ENCODE results near the gene PCBP4.

DNA sequence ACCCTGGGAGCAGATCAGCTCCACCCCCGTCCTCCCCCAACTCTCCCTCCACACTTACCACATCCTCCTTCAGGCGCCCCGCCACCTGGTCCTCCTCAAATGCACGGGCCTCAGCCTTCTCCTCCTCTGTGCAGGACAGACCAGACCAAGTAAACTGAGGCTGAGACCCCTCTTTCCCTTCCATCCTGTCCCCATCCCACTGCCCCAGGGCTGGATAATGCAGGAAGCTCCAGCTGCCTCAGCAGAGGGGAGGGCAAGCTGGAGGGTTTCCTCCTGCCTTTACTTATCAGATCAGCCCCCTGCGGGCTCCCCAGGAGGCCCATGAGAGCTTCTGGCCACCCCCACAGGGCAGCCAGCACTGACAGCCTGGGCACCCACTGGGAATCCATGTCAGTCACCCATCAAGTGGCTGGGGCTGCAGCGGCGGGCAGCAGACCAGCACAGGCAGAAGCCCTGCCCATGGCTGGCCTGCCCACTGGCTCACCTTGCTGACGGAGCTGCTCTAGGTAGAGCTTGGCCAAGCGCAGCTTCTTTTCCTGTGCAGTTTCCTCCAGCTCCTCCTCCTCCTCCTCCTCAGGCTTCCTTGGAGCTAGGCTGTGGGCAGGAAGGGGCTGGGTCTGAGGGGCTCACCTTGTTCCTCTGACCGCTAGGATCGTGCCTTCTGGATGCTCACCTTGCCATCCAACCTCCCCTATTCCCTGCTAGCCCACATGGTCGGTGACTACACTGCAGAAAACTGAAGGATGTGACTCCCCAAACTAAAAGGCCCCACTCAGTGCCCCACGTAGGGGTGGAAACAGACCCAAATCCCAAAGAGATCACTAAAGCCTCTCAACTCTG lies 29.4 kb downstream of the PCBP4 start:
- TF ChIP-seq POLR2A (IDR thresholded peaks at IDR 0.05): no peak
- TF ChIP-seq, protein P1, sequence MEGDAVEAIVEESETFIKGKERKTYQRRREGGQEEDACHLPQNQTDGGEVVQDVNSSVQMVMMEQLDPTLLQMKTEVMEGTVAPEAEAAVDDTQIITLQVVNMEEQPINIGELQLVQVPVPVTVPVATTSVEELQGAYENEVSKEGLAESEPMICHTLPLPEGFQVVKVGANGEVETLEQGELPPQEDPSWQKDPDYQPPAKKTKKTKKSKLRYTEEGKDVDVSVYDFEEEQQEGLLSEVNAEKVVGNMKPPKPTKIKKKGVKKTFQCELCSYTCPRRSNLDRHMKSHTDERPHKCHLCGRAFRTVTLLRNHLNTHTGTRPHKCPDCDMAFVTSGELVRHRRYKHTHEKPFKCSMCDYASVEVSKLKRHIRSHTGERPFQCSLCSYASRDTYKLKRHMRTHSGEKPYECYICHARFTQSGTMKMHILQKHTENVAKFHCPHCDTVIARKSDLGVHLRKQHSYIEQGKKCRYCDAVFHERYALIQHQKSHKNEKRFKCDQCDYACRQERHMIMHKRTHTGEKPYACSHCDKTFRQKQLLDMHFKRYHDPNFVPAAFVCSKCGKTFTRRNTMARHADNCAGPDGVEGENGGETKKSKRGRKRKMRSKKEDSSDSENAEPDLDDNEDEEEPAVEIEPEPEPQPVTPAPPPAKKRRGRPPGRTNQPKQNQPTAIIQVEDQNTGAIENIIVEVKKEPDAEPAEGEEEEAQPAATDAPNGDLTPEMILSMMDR (IDR thresholded peaks at IDR 0.05): no peak
